MCF 10A (cell line): ENCODE results near the gene TNIK. TPM values are rescaled to one million over a fixed set of nuclear protein-coding genes. Genes with fewer than 3 reads are reported as not detected.

Experiments used
- BruUV-seq: library from RNA; stranded (reverse); fragments of 400-500 nt; replicated peaks from 2 replicates; lab custom pipeline; 2021; lab: Mats Ljungman, UMichigan
- CTCF ChIA-PET: fragments of 300-600 bp; sonication (Branson Sonifier 250); formaldehyde crosslinking; extraction: SDS; loops from one replicate; lab custom pipeline; 2021; ENCODE audit warnings: antibody characterized with exemption, inconsistent platforms; lab: Yijun Ruan, JAX
- POLR2A ChIA-PET: fragments of 300-600, 350-650 bp; sonication (Branson Sonifier 250); formaldehyde crosslinking; extraction: SDS; loops from one replicate; lab custom pipeline; 2020; ENCODE audit warnings: antibody characterized with exemption, inconsistent platforms; lab: Yijun Ruan, JAX
- DNase-seq: peaks from one replicate; pipeline ENCODE4 v3.0.0-alpha.2; 2018; ENCODE audit not compliant: unreplicated experiment
- H3K27ac Mint-ChIP-seq: one replicate; pipeline ENCODE4 v1.8.0; 2022; ENCODE audit warnings: mild to moderate bottlenecking, low read depth, mixed read lengths; ENCODE audit not compliant: unreplicated experiment
- H3K27me3 Mint-ChIP-seq: one replicate; pipeline ENCODE4 v1.8.0; 2022; ENCODE audit warnings: mixed read lengths; ENCODE audit not compliant: insufficient read depth, unreplicated experiment
- H3K36me3 Mint-ChIP-seq: one replicate; pipeline ENCODE4 v1.8.0; 2022; ENCODE audit warnings: mild to moderate bottlenecking, moderate library complexity, mixed read lengths; ENCODE audit not compliant: insufficient read depth, unreplicated experiment
- H3K4me1 Mint-ChIP-seq: one replicate; pipeline ENCODE4 v1.8.0; 2022; ENCODE audit warnings: mixed read lengths; ENCODE audit not compliant: insufficient read depth, unreplicated experiment
- H3K4me3 Mint-ChIP-seq: one replicate; pipeline ENCODE4 v1.8.0; 2022; ENCODE audit warnings: mild to moderate bottlenecking, moderate library complexity, mixed read lengths; ENCODE audit not compliant: unreplicated experiment
- H3K9me3 Mint-ChIP-seq: one replicate; pipeline ENCODE4 v1.8.0; 2022; ENCODE audit warnings: mixed read lengths; ENCODE audit not compliant: unreplicated experiment
- CTCF ChIP-seq: fragments of 200-600 bp; IDR thresholded peaks from one replicate; pipeline ENCODE4 v1.8.0; 2022; ENCODE audit warnings: antibody characterized with exemption, mild to moderate bottlenecking; ENCODE audit not compliant: unreplicated experiment
- intact Hi-C: fragments of 100-400 bp; cut with micrococcal nuclease; formaldehyde crosslinking; loops from 2 replicates; pipeline ENCODE4 v1.14.1; 2022
- total RNA-seq: library from RNA; stranded (reverse); gene quantifications from 2 replicates; pipeline ENCODE4 v1.2.3, GENCODE V29; 2022

The TNIK gene
- total RNA-seq, 1 experiment from 2014 or later: 3.4 TPM

DNA sequence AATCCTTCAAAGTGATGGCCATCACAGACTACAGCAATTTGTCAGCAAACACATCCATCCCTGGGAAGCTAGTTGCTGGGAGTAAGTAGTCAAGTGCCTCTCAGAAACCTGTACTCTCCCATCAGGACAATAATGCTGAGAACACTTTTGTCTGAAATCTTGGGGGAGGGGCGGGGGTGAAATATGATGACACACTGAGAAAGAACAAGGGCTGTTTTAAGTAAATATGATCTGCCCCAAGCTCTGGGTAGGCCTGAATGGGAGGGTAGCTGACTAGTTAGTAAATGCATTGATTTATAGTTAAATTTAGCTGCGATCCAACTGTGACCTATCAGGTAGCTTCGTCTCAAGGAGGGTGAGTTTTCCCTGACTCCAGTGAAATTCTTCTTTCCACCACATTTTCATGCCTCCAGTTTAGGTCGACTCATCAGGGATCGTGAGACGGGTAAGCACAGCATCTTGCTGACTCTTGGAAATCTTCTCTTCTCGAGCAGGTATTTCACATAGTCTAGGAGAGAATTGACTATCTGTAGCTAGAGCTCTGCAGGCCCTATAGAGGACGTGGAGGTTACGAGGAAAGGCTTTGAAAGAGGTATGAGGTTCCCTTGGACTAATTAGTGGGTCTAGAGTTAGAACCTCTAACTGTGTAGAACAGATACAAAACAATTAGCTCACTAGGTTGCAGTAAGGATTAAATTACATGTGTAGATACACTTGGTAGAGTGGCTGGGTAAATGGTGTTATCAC is 220.3 kb downstream of the TNIK start:
- H3K4me1 Mint-ChIP-seq: no peaks in the 10 kb centered on the region
- H3K9me3 Mint-ChIP-seq: no peaks in the 10 kb centered on the region
- no peaks in the 10 kb centered on the region for H3K36me3 Mint-ChIP-seq
- intact Hi-C loops: no loop called here
- H3K4me3 Mint-ChIP-seq: no peak overlapping the region
- DNase-seq: no peak
- ChIA-PET CTCF (interaction anchor here (0.7 kb wide), 1 partner anchor 217 kb away, joined by 3 read pairs; no protein-coding TSS in a partner anchor), POLR2A (interaction anchor here (0.6 kb wide), 1 partner anchor 979 kb away, joined by 3 read pairs; no protein-coding TSS in a partner anchor)
- no peak overlapping the region for H3K27ac Mint-ChIP-seq
- BruUV-seq: no TSS peak
- no peaks in the 10 kb centered on the region for H3K27me3 Mint-ChIP-seq
- TF ChIP-seq CTCF: no peak

DNA sequence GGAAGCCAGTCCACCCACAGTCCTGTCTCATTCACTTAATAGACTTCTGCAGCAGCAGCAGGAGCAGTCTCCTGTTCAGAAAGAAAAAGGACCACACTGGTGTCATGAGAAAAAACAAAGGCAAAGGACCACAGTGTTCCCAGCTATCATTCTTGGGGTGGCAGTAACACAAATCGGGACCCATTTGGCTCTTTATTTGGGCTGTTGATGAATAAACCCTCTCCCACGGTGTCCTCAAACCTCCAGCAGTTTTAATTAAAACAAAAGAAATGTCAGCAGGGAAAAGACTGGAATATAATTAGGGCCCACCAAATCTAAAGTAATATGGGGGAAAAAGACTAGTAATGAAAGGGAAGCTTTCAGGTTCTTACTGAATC is 223.2 kb downstream of the TNIK start:
- intact Hi-C loops: no loop called here
- POLR2A ChIA-PET: no interaction called here
- peaks cover 4% of the 10 kb centered on the region for H3K4me1 Mint-ChIP-seq
- no peak overlapping the region for H3K27ac Mint-ChIP-seq
- H3K27me3 Mint-ChIP-seq: no peaks in the 10 kb centered on the region
- CTCF ChIA-PET: no interaction called here
- H3K9me3 Mint-ChIP-seq: no peaks in the 10 kb centered on the region
- BruUV-seq: no TSS peak
- DNase-seq: no peak
- no peak overlapping the region for H3K4me3 Mint-ChIP-seq
- no peaks in the 10 kb centered on the region for H3K36me3 Mint-ChIP-seq
- no peak for TF ChIP-seq CTCF

- DNase-seq: no peak
- no peak for TF ChIP-seq CTCF
- CTCF ChIA-PET: interaction anchor here (0.6 kb wide), 1 partner anchor 404 kb away, joined by 3 read pairs; no protein-coding TSS in a partner anchor
- BruUV-seq: no TSS peak
- intact Hi-C loops: no loop called here
- no peaks in the 10 kb centered on the region for H3K36me3 Mint-ChIP-seq
- H3K4me1 Mint-ChIP-seq: peaks cover 4% of the 10 kb centered on the region
- no peak overlapping the region for H3K4me3 Mint-ChIP-seq
- H3K27me3 Mint-ChIP-seq: no peaks in the 10 kb centered on the region
- H3K9me3 Mint-ChIP-seq: no peaks in the 10 kb centered on the region
- H3K27ac Mint-ChIP-seq: no peak overlapping the region
- POLR2A ChIA-PET: no interaction called here
Observed at GRCh38 chr3:171236265-171237008, 223.8 kb downstream of the TNIK start.

DNA sequence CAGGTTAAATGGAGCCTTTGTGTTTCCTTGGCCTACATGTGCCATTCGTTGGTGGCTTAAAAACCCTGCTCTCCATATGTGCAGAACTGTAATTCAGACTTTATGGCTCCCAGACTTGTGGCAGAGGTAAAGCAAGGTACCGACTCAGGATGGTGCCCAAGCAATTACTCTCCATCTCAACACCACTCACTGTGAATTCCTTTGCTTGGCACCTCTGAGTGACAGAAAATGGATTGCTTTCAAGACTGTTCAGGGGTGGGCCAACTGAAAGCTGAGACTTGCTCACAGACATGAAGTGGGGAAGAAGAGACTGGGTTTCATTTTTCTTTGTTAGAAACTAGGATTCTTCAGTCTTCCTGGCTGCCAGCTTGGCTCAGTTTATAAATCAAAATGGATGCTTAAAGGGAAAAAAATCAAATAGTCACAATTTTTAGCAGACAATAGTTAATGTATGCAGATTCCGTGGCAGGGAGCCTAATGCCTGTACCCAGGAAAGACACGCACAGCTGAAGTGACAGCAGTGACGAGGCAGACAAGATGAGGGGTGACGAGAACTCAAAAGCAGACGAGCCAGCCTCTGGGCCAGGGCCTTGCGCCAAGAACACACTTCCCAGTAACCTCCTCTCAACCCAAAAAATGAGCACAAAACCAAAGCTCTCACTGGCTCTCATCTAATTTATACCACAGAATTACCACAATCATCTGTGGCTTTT is 225.8 kb downstream of the TNIK start:
- TF ChIP-seq CTCF: no peak
- Mint-ChIP-seq H3K27ac (no peak overlapping the region), H3K36me3 (no peaks in the 10 kb centered on the region), H3K4me3 (no peak overlapping the region), H3K9me3 (no peaks in the 10 kb centered on the region), H3K27me3 (no peaks in the 10 kb centered on the region), H3K4me1 (peaks cover 8% of the 10 kb centered on the region)
- ChIA-PET CTCF (interaction anchor here (0.5 kb wide), 1 partner anchor 257 kb away, joined by 3 read pairs; no protein-coding TSS in a partner anchor), POLR2A (no interaction called here)
- BruUV-seq: no TSS peak
- no peak for DNase-seq
- intact Hi-C loops: no loop called here
